Hepatocyte (in vitro differentiated cells): Measurements from ENCODE around the gene SLC17A7. TPM values are rescaled to one million over a fixed set of nuclear protein-coding genes. Genes with fewer than 3 reads are reported as not detected.

Experiments used
- DNase-seq: peaks from one replicate; pipeline ENCODE4 v3.0.0-alpha.2; 2016; ENCODE audit warnings: low spot score
- H2AFZ ChIP-seq: fragments of 200-600 bp; sonication (generic); 2 replicates; pipeline ENCODE4 v1.6.0; 2016; ENCODE audit warnings: antibody characterized with exemption, mild to moderate bottlenecking
- H3K27ac ChIP-seq: fragments of 200-600 bp; sonication (generic); 2 replicates; pipeline ENCODE4 v1.5.1; 2016; ENCODE audit warnings: mild to moderate bottlenecking
- H3K27me3 ChIP-seq: fragments of 200-600 bp; sonication (generic); 2 replicates; pipeline ENCODE4 v1.6.1; 2016
- H3K36me3 ChIP-seq: fragments of 200-600 bp; sonication (generic); replicated peaks from 2 replicates; pipeline ENCODE4 v1.5.1; 2016; ENCODE audit warnings: low read depth; ENCODE audit not compliant: insufficient read depth
- H3K4me1 ChIP-seq: fragments of 200-600 bp; sonication (generic); 2 replicates; pipeline ENCODE4 v1.5.1; 2016; ENCODE audit warnings: mild to moderate bottlenecking, moderate library complexity; ENCODE audit not compliant: insufficient read depth
- H3K4me2 ChIP-seq: fragments of 200-600 bp; sonication (generic); 2 replicates; pipeline ENCODE4 v1.6.0; 2016
- H3K4me3 ChIP-seq: fragments of 200-600 bp; sonication (generic); 2 replicates; pipeline ENCODE4 v1.5.1; 2016; ENCODE audit warnings: mild to moderate bottlenecking
- H3K79me2 ChIP-seq: fragments of 200-600 bp; sonication (generic); 2 replicates; pipeline ENCODE4 v1.6.0; 2017; ENCODE audit warnings: mild to moderate bottlenecking
- H3K9me2 ChIP-seq: fragments of 200-600 bp; sonication (generic); replicated peaks from 2 replicates; pipeline ENCODE4 v1.6.0; 2017; ENCODE audit warnings: mild to moderate bottlenecking; ENCODE audit not compliant: insufficient read depth
- H3K9me3 ChIP-seq: fragments of 200-600 bp; sonication (generic); 2 replicates; pipeline ENCODE4 v1.5.1; 2016; ENCODE audit warnings: low read depth, mild to moderate bottlenecking
- H4K20me1 ChIP-seq: fragments of 200-600 bp; sonication (generic); 2 replicates; pipeline ENCODE4 v1.6.0; 2016; ENCODE audit warnings: mild to moderate bottlenecking; ENCODE audit not compliant: insufficient read depth, poor library complexity, severe bottlenecking
- EZH2 ChIP-seq: fragments of 200-600 bp; sonication (generic); IDR thresholded peaks from 2 replicates; pipeline ENCODE4 v1.6.1; 2016; ENCODE audit warnings: antibody characterized with exemption, mild to moderate bottlenecking, borderline replicate concordance
- EZH2phosphoT487 ChIP-seq: fragments of 200-600 bp; sonication (generic); IDR thresholded peaks from one replicate; pipeline ENCODE4 v1.6.1; 2018; ENCODE audit warnings: antibody characterized with exemption, mild to moderate bottlenecking, low read depth, moderate library complexity; ENCODE audit not compliant: unreplicated experiment, severe bottlenecking
- WGBS: methylation state at CpG from one replicate; pipeline ENCODE4 v1.1.6; 2016; ENCODE audit warnings: low lambda C conversion rate; ENCODE audit errors: missing lambda C conversion rate; 5-methylcytosine and 5-hydroxymethylcytosine counted together
- polyA plus RNA-seq: library from polyadenylated mRNA; unstranded; fragments of >200 nt; fragmentation: Nextera tagmentation; extraction: Ambion mirVana; gene quantifications from 2 replicates; pipeline ENCODE4 v1.2.1, GENCODE V29; 2016
- total RNA-seq: library from RNA; depleted of rRNA; stranded (reverse); fragments of >200 nt; gene quantifications from 2 replicates; pipeline ENCODE4 v1.2.3, GENCODE V29; 2014
- TF ChIP-seq, protein P1 (sequence below): fragments of 200-600 bp; sonication (generic); IDR thresholded peaks from 2 replicates; pipeline ENCODE4 v1.5.1; 2016; ENCODE audit warnings: antibody characterized with exemption, mild to moderate bottlenecking; ENCODE audit not compliant: poor library complexity

SLC17A7 gene
- total and polyA plus RNA-seq, 2 experiments from 2014 or later = 0.13 to 0.51 TPM

- H3K27ac ChIP-seq = no peak overlapping the region
- no peaks in the 10 kb centered on the region for H3K4me1 ChIP-seq
- no peak overlapping the region for H3K4me3 ChIP-seq
- no peaks in the 10 kb centered on the region for H3K36me3 ChIP-seq
- H3K27me3 ChIP-seq = no peaks in the 10 kb centered on the region
- no peak overlapping the region for H3K4me2 ChIP-seq
- DNase-seq = no peak
- WGBS = 82% methylated on average over 8 of the region's 8 CpGs
- no peaks in the 10 kb centered on the region for H4K20me1 ChIP-seq
- TF ChIP-seq, protein P1, sequence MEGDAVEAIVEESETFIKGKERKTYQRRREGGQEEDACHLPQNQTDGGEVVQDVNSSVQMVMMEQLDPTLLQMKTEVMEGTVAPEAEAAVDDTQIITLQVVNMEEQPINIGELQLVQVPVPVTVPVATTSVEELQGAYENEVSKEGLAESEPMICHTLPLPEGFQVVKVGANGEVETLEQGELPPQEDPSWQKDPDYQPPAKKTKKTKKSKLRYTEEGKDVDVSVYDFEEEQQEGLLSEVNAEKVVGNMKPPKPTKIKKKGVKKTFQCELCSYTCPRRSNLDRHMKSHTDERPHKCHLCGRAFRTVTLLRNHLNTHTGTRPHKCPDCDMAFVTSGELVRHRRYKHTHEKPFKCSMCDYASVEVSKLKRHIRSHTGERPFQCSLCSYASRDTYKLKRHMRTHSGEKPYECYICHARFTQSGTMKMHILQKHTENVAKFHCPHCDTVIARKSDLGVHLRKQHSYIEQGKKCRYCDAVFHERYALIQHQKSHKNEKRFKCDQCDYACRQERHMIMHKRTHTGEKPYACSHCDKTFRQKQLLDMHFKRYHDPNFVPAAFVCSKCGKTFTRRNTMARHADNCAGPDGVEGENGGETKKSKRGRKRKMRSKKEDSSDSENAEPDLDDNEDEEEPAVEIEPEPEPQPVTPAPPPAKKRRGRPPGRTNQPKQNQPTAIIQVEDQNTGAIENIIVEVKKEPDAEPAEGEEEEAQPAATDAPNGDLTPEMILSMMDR = no peak
- TF ChIP-seq EZH2phosphoT487 (no peak), EZH2 (no peak)
- no peak overlapping the region for H2AFZ ChIP-seq
- no peaks in the 10 kb centered on the region for H3K79me2 ChIP-seq
- no peaks in the 10 kb centered on the region for H3K9me2 ChIP-seq
- H3K9me3 ChIP-seq = no peaks in the 10 kb centered on the region
Measured at GRCh38 chr19:49408816-49409440, 32.4 kb downstream of the SLC17A7 start.

DNA sequence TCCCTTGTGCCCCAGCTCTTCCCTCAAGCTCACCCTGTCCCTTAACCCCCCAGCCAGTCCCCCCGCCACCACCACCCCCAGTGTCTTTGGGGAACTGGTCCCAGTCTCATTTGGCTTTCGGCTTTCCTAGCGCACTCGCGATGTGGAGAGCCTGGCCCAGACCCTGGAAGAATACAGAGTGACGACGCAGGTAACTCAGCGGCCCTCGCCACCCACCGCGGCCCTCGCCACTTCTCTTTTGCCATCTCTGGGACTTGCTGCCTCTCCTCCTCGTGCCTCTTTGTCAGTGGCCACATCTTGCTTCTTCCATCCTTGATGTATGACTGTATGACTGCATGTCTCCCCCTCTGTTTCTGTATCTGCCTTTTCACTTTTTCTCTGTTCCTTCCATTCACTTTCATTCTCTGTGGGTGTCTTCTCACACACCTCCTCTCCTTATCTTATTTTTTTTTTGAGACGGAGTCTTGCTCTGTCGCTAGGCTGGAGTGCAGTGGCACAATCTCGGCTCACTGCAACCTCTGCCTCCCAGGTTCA, 33.8 kb downstream of the SLC17A7 start:
- no peaks in the 10 kb centered on the region for H3K4me1 ChIP-seq
- no peak overlapping the region for H3K4me3 ChIP-seq
- H3K27ac ChIP-seq = no peak overlapping the region

GRCh38 chr19:49407079-49407478, 34.2 kb downstream of the SLC17A7 start:
- TF ChIP-seq EZH2 (no peak), EZH2phosphoT487 (no peak)
- TF ChIP-seq, protein P1 = no peak
- H3K9me3 ChIP-seq = no peaks in the 10 kb centered on the region
- no peak overlapping the region for H3K4me3 ChIP-seq
- H3K27ac ChIP-seq = no peak overlapping the region
- DNase-seq = no peak
- no peaks in the 10 kb centered on the region for H3K9me2 ChIP-seq
- H3K27me3 ChIP-seq = no peaks in the 10 kb centered on the region
- no peaks in the 10 kb centered on the region for H3K79me2 ChIP-seq
- no peaks in the 10 kb centered on the region for H3K4me1 ChIP-seq
- no peaks in the 10 kb centered on the region for H4K20me1 ChIP-seq
- no peaks in the 10 kb centered on the region for H3K36me3 ChIP-seq
- 81% methylated on average over 7 of the region's 7 CpGs for WGBS
- H3K4me2 ChIP-seq = no peak overlapping the region
- no peak overlapping the region for H2AFZ ChIP-seq

More for the DNA sequence above, 33.8 kb downstream of the SLC17A7 start:
- no peak overlapping the region for H2AFZ ChIP-seq
- no peaks in the 10 kb centered on the region for H3K9me2 ChIP-seq
- DNase-seq = no peak
- H3K36me3 ChIP-seq = no peaks in the 10 kb centered on the region
- H3K9me3 ChIP-seq = no peaks in the 10 kb centered on the region
- no peaks in the 10 kb centered on the region for H4K20me1 ChIP-seq
- H3K27me3 ChIP-seq = no peaks in the 10 kb centered on the region
- 92% methylated on average over 16 of the region's 16 CpGs for WGBS
- TF ChIP-seq EZH2 (no peak), EZH2phosphoT487 (no peak)
- TF ChIP-seq, protein P1 = no peak
- H3K4me2 ChIP-seq = no peak overlapping the region
- no peaks in the 10 kb centered on the region for H3K79me2 ChIP-seq
